Measurements from ENCODE around the gene RAB13. TPM values are rescaled to one million over a fixed set of nuclear protein-coding genes. Genes with fewer than 3 reads are reported as not detected.

RAB13 gene
- total RNA-seq, 1 donor, result 103 TPM

GRCh38 chr1:153942766-153943549 lies 43.2 kb downstream of the RAB13 start:
- TF ChIP-seq, protein P1, sequence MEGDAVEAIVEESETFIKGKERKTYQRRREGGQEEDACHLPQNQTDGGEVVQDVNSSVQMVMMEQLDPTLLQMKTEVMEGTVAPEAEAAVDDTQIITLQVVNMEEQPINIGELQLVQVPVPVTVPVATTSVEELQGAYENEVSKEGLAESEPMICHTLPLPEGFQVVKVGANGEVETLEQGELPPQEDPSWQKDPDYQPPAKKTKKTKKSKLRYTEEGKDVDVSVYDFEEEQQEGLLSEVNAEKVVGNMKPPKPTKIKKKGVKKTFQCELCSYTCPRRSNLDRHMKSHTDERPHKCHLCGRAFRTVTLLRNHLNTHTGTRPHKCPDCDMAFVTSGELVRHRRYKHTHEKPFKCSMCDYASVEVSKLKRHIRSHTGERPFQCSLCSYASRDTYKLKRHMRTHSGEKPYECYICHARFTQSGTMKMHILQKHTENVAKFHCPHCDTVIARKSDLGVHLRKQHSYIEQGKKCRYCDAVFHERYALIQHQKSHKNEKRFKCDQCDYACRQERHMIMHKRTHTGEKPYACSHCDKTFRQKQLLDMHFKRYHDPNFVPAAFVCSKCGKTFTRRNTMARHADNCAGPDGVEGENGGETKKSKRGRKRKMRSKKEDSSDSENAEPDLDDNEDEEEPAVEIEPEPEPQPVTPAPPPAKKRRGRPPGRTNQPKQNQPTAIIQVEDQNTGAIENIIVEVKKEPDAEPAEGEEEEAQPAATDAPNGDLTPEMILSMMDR (IDR thresholded peaks at IDR 0.05; ENCODE audit: insufficient read depth, low read length), result no peak
- DNase-seq (ENCODE audit: low read depth), result no peak

GRCh38 chr1:153941826-153942725 lies 44.1 kb downstream of the RAB13 start:
- no peak for DNase-seq (ENCODE audit: low read depth)
- no peak overlapping the region for H3K4me3 ChIP-seq (ENCODE audit: low read depth, low read length)
- TF ChIP-seq, protein P1 (IDR thresholded peaks at IDR 0.05; ENCODE audit: insufficient read depth, low read length), result no peak

More at GRCh38 chr1:153942766-153943549, 43.2 kb downstream of the RAB13 start:
- H3K4me3 ChIP-seq (ENCODE audit: low read depth, low read length), result no peak overlapping the region

DNA sequence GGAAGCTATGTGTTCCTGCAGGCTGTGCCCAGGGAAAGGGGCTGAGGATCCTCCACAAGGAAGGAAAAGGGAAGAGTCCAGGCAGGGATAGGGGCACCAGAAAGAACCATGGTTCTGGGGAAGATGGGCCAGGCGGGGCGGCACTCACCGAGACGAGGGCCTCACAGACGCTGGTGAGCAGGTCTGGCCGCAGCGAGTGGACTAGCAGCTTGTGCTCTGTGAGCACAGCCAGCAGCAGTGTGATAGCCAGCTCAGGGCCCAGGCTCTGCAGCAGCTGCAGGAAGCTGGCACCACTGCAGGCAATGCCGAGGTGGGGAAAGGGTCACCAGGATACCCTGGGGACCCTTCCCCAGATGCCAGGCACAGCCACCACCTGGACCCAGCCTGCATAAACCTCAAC lies 45.4 kb downstream of the RAB13 start:
- TF ChIP-seq, protein P1 (IDR thresholded peaks at IDR 0.05; ENCODE audit: insufficient read depth, low read length), result no peak
- no peak for DNase-seq (ENCODE audit: low read depth)
- H3K4me3 ChIP-seq (ENCODE audit: low read depth, low read length), result no peak overlapping the region

DNA sequence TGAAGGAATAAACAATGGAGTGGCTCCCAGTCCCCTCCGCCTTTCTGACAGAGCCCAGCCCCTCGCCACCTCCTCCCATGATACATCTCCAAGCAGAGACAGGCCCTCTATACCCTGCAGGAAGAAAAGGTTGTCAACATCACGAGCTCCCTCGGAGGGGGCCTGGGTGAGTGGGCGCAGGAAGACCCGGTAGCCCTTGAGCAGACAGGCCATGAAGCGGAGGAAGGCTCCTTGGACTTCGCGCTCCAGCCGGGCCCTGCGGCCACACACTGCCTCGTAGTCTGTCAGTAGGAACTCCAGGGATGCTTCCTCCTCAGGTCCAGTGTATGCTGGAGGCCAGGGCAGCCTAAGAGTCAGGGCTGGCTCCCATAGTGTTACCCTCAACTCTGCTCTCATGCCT lies 46.7 kb downstream of the RAB13 start:
- no peak overlapping the region for H3K4me3 ChIP-seq (ENCODE audit: low read depth, low read length)
- TF ChIP-seq, protein P1 (IDR thresholded peaks at IDR 0.05; ENCODE audit: insufficient read depth, low read length), result no peak
- DNase-seq (ENCODE audit: low read depth), result no peak

- TF ChIP-seq, protein P1 (IDR thresholded peaks at IDR 0.05; ENCODE audit: insufficient read depth, low read length), result no peak
- DNase-seq (ENCODE audit: low read depth), result no peak
- no peak overlapping the region for H3K4me3 ChIP-seq (ENCODE audit: low read depth, low read length)
Measured at GRCh38 chr1:153938996-153939395, 47.1 kb downstream of the RAB13 start.

DNA sequence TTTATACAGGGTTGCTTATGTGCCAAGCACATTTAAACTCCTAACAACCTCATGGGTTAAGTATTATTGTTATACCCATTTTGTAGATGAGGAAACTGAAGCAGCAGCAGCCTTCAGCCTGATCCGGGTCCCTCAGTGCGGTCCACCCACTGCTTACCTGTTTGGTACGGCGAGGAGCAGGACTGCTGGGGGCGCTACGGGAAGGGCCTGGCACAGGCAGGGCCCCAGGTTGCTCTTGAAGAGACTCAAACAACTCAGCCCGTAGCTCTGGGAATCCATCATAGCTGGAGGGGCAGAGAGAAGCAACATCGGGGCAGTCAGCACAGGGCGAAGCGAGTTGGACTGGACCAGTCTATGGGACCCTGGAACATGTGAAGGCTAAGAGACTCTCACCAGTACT lies 48.8 kb downstream of the RAB13 start:
- TF ChIP-seq, protein P1 (IDR thresholded peaks at IDR 0.05; ENCODE audit: insufficient read depth, low read length), result no peak
- DNase-seq (ENCODE audit: low read depth), result no peak
- H3K4me3 ChIP-seq (ENCODE audit: low read depth, low read length), result no peak overlapping the region

Measured in fibroblast of the aortic adventitia (primary cell).